AG04449 (cell line): Measurements from ENCODE around the gene NPAS2.
A peak's percentile ranks its signal among the peaks of the same experiment; 100 is the strongest.

Experiments used
- CTCF ChIA-PET: fragments of 350-600 bp; formaldehyde crosslinking; extraction: SDS; loops from one replicate; lab custom pipeline; 2021; ENCODE audit warnings: antibody characterized with exemption; lab: Yijun Ruan, JAX
- POLR2A ChIA-PET: fragments of 400-600, 350-600 bp; formaldehyde crosslinking; extraction: SDS; loops from one replicate; lab custom pipeline; 2020; ENCODE audit warnings: antibody characterized with exemption, inconsistent platforms; lab: Yijun Ruan, JAX
- DNase-seq: peaks from one replicate; pipeline ENCODE4 v3.0.0-alpha.2; 2010; ENCODE audit warnings: low read depth, low spot score
- H3K4me3 ChIP-seq: 2 replicates; pipeline ENCODE4 v1.5.1; 2011; ENCODE audit warnings: low read depth, mild to moderate bottlenecking, control low read depth, low read length
- CTCF ChIP-seq: IDR thresholded peaks from one replicate; pipeline ENCODE4 v1.5.1; 2011; ENCODE audit warnings: mild to moderate bottlenecking, moderate library complexity, low read length, control low read depth, inconsistent platforms; ENCODE audit not compliant: insufficient read depth; ENCODE audit errors: missing control alignments

Gene NPAS2

GRCh38 chr2:101006065-101006715 lies 186.3 kb downstream of the NPAS2 start:
- DNase-seq = no peak
- no peak for TF ChIP-seq CTCF
- POLR2A ChIA-PET = no interaction called here
- no peak overlapping the region for H3K4me3 ChIP-seq
- CTCF ChIA-PET = interaction anchor here (0.6 to 10.7 kb wide), 6 partner anchors 11 to 400 kb away, joined by 3 to 137 read pairs (median 6); no protein-coding TSS in a partner anchor

GRCh38 chr2:101007415-101008345 lies 187.7 kb downstream of the NPAS2 start:
- no peak overlapping the region for H3K4me3 ChIP-seq
- no peak for TF ChIP-seq CTCF
- no peak for DNase-seq
- CTCF ChIA-PET = interaction anchor here (1.8 to 10.7 kb wide), 5 partner anchors 11 to 401 kb away, joined by 4 to 137 read pairs (median 9); no protein-coding TSS in a partner anchor
- POLR2A ChIA-PET = interaction anchor here (0.5 kb wide), 1 partner anchor 191 kb away, joined by 3 read pairs; no protein-coding TSS in a partner anchor

- no peak for TF ChIP-seq CTCF
- ChIA-PET CTCF (interaction anchor here (1.4 to 10.7 kb wide), 5 partner anchors 11 to 407 kb away, joined by 3 to 137 read pairs (median 7); no protein-coding TSS in a partner anchor), POLR2A (interaction anchor here (1.8 kb wide), 1 partner anchor 8 kb away, joined by 6 read pairs; no protein-coding TSS in a partner anchor)
- DNase-seq = no peak
- no peak overlapping the region for H3K4me3 ChIP-seq
Observed at GRCh38 chr2:101011152-101011551, 191.2 kb downstream of the NPAS2 start.

DNA sequence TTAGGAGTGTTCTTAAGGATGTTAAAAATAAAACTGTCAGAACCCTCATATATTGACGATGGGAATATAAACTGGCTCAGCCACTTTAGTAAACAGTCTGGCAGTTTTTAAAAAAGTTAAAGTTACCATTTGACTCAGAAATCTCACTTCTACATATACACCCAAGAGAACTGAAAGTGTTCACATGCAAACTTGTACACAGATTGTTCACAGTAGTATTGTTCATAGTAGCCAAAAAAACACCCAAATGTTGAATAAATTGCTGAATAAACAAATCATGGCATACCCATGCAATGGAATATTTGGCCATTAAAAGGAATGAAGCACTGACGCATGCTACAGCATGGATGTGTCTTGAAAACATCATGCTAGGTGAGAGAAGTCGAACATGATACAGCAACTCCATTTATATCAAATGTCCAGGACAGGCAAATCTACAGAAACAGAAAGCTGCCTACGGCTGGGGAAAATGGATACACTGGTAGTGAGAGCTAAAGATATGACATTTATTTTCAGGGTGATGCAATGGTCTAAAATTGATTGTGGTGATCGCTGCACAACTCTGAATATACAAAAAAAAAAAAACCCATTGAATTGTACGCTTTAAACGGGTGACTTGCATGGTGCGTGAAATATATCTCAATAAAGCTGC lies 192.2 kb downstream of the NPAS2 start:
- H3K4me3 ChIP-seq = no peak overlapping the region
- TF ChIP-seq CTCF = no peak
- DNase-seq = no peak
- ChIA-PET CTCF (interaction anchor here (0.7 to 10.7 kb wide), 30 partner anchors 9 to 432 kb away, joined by 3 to 137 read pairs (median 4); partner anchors contain the start of gene RPL31), POLR2A (interaction anchor here (0.7 to 1.8 kb wide), 3 partner anchors 9 to 449 kb away, joined by 3 to 6 read pairs (median 4); partner anchors contain the start of gene PDCL3)

GRCh38 chr2:101012706-101013181 lies 192.8 kb downstream of the NPAS2 start:
- peak; percentile 62 for TF ChIP-seq CTCF
- ChIA-PET CTCF (interaction anchor here (0.7 to 10.7 kb wide), 27 partner anchors 10 to 432 kb away, joined by 3 to 137 read pairs (median 4); partner anchors contain the start of gene RPL31), POLR2A (interaction anchor here (0.7 to 1.8 kb wide), 3 partner anchors 10 to 450 kb away, joined by 3 to 6 read pairs (median 4); partner anchors contain the start of gene PDCL3)
- DNase-seq = no peak
- H3K4me3 ChIP-seq = no peak overlapping the region
